ENCODE data around the gene JAM3. TPM values are rescaled to one million over a fixed set of nuclear protein-coding genes. Genes with fewer than 3 reads are reported as not detected.

Gene JAM3
- total RNA-seq, 4 donors from 2014 or later, result 13.3 to 36.0 (median 16.8) TPM

- no peaks in the 10 kb centered on the region for H3K27me3 ChIP-seq
- no peaks in the 10 kb centered on the region for H3K36me3 ChIP-seq
- H3K9me3 ChIP-seq, result no peaks in the 10 kb centered on the region
- H3K4me3 ChIP-seq (replicated peaks in 1 of 3), result no peak overlapping the region
- no peak for TF ChIP-seq POLR2A (IDR thresholded peaks at IDR 0.05)
- TF ChIP-seq, protein P1, sequence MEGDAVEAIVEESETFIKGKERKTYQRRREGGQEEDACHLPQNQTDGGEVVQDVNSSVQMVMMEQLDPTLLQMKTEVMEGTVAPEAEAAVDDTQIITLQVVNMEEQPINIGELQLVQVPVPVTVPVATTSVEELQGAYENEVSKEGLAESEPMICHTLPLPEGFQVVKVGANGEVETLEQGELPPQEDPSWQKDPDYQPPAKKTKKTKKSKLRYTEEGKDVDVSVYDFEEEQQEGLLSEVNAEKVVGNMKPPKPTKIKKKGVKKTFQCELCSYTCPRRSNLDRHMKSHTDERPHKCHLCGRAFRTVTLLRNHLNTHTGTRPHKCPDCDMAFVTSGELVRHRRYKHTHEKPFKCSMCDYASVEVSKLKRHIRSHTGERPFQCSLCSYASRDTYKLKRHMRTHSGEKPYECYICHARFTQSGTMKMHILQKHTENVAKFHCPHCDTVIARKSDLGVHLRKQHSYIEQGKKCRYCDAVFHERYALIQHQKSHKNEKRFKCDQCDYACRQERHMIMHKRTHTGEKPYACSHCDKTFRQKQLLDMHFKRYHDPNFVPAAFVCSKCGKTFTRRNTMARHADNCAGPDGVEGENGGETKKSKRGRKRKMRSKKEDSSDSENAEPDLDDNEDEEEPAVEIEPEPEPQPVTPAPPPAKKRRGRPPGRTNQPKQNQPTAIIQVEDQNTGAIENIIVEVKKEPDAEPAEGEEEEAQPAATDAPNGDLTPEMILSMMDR (IDR thresholded peaks at IDR 0.05), result no peak
- intact Hi-C loops (cut with DNase I), result no loop called here
- no peak overlapping the region for H3K27ac ChIP-seq
- DNase-seq, result no peak
- 73 to 85% methylated on average over 2 of the region's 2 CpGs for WGBS, 2 donors
- H3K4me1 ChIP-seq, result no peaks in the 10 kb centered on the region
These were observed 5.8 kb upstream of the JAM3 start for GRCh38 chr11:134063124-134063495.

- WGBS, 2 donors, result 77 to 82% methylated on average over 12 of the region's 12 CpGs
- DNase-seq, result no peak
- H3K9me3 ChIP-seq, result no peaks in the 10 kb centered on the region
- H3K4me3 ChIP-seq (replicated peaks in 1 of 3), result no peak overlapping the region
- H3K36me3 ChIP-seq, result no peaks in the 10 kb centered on the region
- no peaks in the 10 kb centered on the region for H3K27me3 ChIP-seq
- no peaks in the 10 kb centered on the region for H3K4me1 ChIP-seq
- TF ChIP-seq POLR2A (IDR thresholded peaks at IDR 0.05), result no peak
- TF ChIP-seq, protein P1 (IDR thresholded peaks at IDR 0.05), result no peak
- intact Hi-C loops (cut with DNase I), result no loop called here
- H3K27ac ChIP-seq, result no peak overlapping the region
These were observed 4.7 kb upstream of the JAM3 start for GRCh38 chr11:134063991-134064747.

DNA sequence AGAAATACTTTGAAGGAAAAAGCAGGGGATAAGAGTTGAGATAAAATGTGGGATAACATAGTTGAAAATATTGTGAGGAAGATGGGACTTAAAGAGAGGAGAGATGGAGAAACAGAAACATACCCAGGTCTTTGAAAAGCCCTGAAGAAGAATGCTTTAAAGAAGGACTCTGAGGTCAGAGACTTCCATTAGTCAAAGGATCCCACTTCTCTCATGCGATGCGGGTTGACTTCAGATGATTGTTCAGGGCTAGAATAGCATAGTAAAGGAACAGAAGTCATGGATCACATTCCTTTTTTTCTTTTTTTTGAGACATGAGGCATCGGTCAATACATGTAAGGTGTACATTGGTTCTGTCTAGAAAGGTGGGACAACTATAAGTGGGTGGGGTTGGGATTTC lies 3.5 kb upstream of the JAM3 start:
- H3K27me3 ChIP-seq, result no peaks in the 10 kb centered on the region
- no peak overlapping the region for H3K4me3 ChIP-seq (replicated peaks in 1 of 3)
- no peaks in the 10 kb centered on the region for H3K4me1 ChIP-seq
- DNase-seq, result no peak
- TF ChIP-seq, protein P1 (IDR thresholded peaks at IDR 0.05), result no peak
- no peak for TF ChIP-seq POLR2A (IDR thresholded peaks at IDR 0.05)
- intact Hi-C loops (cut with DNase I), result no loop called here
- WGBS, 2 donors, result 87 to 94% methylated on average over 3 of the region's 3 CpGs
- H3K36me3 ChIP-seq, result no peaks in the 10 kb centered on the region
- no peaks in the 10 kb centered on the region for H3K9me3 ChIP-seq
- H3K27ac ChIP-seq, result no peak overlapping the region

GRCh38 chr11:134066943-134067885 lies 1.7 kb upstream of the JAM3 start:
- WGBS, 2 donors, result 62 to 68% methylated on average over 12 of the region's 12 CpGs
- Histone ChIP-seq H3K27ac (no peak overlapping the region), H3K9me3 (no peaks in the 10 kb centered on the region), H3K4me3 (replicated peaks in 1 of 3) (no peak overlapping the region), H3K36me3 (no peaks in the 10 kb centered on the region), H3K4me1 (no peaks in the 10 kb centered on the region), H3K27me3 (no peaks in the 10 kb centered on the region)
- TF ChIP-seq, protein P1 (IDR thresholded peaks at IDR 0.05), result no peak
- TF ChIP-seq POLR2A (IDR thresholded peaks at IDR 0.05), result no peak
- DNase-seq, result no peak
- intact Hi-C loops (cut with DNase I), result no loop called here
